ENCODE results near the gene SLC26A2.

Gene SLC26A2

DNA sequence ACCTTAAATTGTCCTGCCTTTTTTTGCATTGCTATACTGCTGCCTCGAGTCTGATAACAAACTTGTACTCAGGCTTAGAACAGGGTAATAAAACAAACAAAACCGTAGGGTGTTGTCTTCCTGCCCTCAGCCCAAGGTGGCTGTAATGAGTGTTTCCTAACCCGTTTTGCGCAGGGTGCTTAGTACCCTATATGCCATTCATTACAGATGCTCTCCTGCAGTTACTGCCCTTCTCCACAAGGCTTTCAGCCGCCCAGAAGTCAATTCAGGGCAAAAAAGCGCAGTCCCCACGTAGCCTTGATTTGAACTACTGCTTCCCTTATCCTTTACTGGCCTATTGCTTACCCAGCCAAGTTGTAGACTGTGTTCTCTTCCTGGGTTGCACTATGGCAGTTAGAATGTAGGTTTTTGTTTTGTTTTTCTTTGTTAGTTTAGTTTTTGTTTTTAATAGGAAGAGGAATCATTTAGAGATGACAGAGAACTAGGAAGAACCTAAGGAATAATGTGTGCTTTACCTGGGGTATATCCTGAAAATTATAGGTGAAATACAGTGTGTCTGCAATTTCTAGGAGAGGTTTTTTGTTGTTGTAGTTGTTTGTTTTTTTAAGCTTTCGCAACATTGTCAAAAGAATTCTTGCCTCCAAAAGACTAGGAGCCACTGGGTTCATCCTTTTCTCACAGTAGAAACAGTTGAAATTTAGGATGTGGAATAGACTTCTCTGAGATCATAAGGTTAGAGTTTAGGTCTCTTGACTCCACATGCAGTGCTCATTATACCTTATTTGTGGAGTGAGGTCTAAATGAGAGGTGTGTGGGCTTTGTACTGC, 41.3 kb downstream of the SLC26A2 start (continued):
- TF ChIP-seq ZBTB1 (tag by site-specific recombination; IDR thresholded peaks at IDR 0.05) = no peak
- TF ChIP-seq, protein P1, sequence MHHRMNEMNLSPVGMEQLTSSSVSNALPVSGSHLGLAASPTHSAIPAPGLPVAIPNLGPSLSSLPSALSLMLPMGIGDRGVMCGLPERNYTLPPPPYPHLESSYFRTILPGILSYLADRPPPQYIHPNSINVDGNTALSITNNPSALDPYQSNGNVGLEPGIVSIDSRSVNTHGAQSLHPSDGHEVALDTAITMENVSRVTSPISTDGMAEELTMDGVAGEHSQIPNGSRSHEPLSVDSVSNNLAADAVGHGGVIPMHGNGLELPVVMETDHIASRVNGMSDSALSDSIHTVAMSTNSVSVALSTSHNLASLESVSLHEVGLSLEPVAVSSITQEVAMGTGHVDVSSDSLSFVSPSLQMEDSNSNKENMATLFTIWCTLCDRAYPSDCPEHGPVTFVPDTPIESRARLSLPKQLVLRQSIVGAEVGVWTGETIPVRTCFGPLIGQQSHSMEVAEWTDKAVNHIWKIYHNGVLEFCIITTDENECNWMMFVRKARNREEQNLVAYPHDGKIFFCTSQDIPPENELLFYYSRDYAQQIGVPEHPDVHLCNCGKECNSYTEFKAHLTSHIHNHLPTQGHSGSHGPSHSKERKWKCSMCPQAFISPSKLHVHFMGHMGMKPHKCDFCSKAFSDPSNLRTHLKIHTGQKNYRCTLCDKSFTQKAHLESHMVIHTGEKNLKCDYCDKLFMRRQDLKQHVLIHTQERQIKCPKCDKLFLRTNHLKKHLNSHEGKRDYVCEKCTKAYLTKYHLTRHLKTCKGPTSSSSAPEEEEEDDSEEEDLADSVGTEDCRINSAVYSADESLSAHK (tag by site-specific recombination; IDR thresholded peaks at IDR 0.05) = no peak
- no peak for TF ChIP-seq GLIS1 (tag by site-specific recombination; IDR thresholded peaks at IDR 0.05)
- TF ChIP-seq ZBTB20 (tag by site-specific recombination; IDR thresholded peaks at IDR 0.05) = 0 out of 2 replicates have a peak, but pooled peaks have one; percentile 22
- no peak for TF ChIP-seq RBAK (tag by site-specific recombination; IDR thresholded peaks at IDR 0.05)
- TF ChIP-seq ZNF600 (tag by site-specific recombination; IDR thresholded peaks at IDR 0.05) = no peak

DNA sequence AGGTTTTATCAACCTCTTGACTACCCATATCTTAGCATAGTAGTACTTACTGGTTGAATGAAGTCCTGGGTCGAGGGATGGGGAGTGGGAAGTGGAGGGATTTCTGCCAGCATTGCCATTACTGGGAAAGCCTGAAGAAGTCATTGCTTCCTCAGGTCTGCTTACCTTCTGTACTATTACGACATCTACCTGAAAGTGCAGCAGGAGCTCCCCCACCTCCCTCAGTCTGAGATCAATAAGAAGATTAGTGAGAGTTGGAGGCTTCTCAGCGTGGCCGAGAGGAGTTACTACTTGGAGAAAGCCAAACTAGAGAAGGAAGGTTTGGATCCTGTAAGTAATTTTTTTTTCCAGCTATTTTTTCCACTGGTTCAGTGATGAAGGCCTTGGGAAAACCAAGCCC, 45.8 kb downstream of the SLC26A2 start:
- ChIA-PET POLR2A (no interaction called here), CTCF (interaction anchor here (0.6 to 3.2 kb wide), 6 partner anchors 11 to 177 kb away, joined by 3 to 11 read pairs (median 4); no protein-coding TSS in a partner anchor)
- TF ChIP-seq ZIC2 (tag by site-specific recombination; IDR thresholded peaks at IDR 0.05) = no peak
- TF ChIP-seq ZBTB20 (tag by site-specific recombination; IDR thresholded peaks at IDR 0.05) = no peak
- no peak for TF ChIP-seq ZSCAN23 (tag by site-specific recombination; IDR thresholded peaks at IDR 0.05)
- TF ChIP-seq ZNF560 (tag by site-specific recombination; IDR thresholded peaks at IDR 0.05; ENCODE audit: borderline replicate concordance) = no peak
- no peak for TF ChIP-seq ZBTB8A (tag by site-specific recombination; IDR thresholded peaks at IDR 0.05)
- TF ChIP-seq ZFP37 (tag by site-specific recombination; IDR thresholded peaks at IDR 0.05) = no peak
- no peak for TF ChIP-seq HOXA7 (CRISPR knock-in tag; IDR thresholded peaks at IDR 0.05; ENCODE audit: borderline replicate concordance)
- TF ChIP-seq ZNF223 (tag by site-specific recombination; IDR thresholded peaks at IDR 0.05) = no peak
- no peak for TF ChIP-seq HOXD13 (CRISPR knock-in tag; IDR thresholded peaks at IDR 0.05; ENCODE audit: borderline replicate concordance)
- TF ChIP-seq, protein P2, sequence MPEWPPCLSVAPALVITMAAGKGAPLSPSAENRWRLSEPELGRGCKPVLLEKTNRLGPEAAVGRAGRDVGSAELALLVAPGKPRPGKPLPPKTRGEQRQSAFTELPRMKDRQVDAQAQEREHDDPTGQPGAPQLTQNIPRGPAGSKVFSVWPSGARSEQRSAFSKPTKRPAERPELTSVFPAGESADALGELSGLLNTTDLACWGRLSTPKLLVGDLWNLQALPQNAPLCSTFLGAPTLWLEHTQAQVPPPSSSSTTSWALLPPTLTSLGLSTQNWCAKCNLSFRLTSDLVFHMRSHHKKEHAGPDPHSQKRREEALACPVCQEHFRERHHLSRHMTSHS (tag by site-specific recombination; IDR thresholded peaks at IDR 0.05) = no peak
- TF ChIP-seq, protein P3, sequence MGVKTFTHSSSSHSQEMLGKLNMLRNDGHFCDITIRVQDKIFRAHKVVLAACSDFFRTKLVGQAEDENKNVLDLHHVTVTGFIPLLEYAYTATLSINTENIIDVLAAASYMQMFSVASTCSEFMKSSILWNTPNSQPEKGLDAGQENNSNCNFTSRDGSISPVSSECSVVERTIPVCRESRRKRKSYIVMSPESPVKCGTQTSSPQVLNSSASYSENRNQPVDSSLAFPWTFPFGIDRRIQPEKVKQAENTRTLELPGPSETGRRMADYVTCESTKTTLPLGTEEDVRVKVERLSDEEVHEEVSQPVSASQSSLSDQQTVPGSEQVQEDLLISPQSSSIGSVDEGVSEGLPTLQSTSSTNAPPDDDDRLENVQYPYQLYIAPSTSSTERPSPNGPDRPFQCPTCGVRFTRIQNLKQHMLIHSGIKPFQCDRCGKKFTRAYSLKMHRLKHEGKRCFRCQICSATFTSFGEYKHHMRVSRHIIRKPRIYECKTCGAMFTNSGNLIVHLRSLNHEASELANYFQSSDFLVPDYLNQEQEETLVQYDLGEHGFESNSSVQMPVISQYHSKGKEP (tag by site-specific recombination; IDR thresholded peaks at IDR 0.05) = no peak
- no peak for TF ChIP-seq ZNF174 (tag by site-specific recombination; IDR thresholded peaks at IDR 0.05)
- TF ChIP-seq ZNF138 (tag by site-specific recombination; IDR thresholded peaks at IDR 0.05; ENCODE audit: borderline replicate concordance) = no peak
- no peak overlapping the region for H3K27ac ChIP-seq (ENCODE audit: extremely low read depth, low read depth, low read length)
- peaks cover 6% of the 10 kb centered on the region for H3K4me1 ChIP-seq (ENCODE audit: control insufficient read depth, insufficient read depth, low read length)
- H3K36me3 ChIP-seq (ENCODE audit: control insufficient read depth in 2 of 2, insufficient read depth in 1 of 2, low read length in 2 of 2) = peaks cover 35 to 79% of the 10 kb centered on the region in 2 experiments
- H3K4me3 ChIP-seq (ENCODE audit: low read depth, low read length) = no peak overlapping the region
- H3K9me3 ChIP-seq (ENCODE audit: control insufficient read depth, insufficient read depth, low read depth, low read length) = no peaks in the 10 kb centered on the region

DNA sequence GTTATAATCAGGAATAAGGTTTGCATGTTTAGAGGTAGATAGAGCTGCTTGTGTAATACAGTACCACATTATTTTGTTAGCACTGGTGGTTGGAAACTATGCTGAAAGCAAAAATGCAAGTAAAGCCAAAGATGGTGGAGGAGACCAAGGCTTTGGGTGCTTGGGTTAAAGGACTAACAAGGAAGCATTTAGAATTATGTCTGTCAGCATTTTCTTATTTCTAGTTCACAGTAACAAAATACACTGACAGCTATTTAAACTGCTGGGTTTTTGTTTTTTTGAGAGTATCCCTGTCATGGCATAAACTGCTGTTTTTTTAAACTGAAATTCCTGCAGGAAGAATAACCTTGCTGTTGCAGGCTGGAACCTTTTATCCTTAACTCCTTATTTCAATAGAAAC, 46.5 kb downstream of the SLC26A2 start:
- POLR2A ChIA-PET = no interaction called here
- CTCF ChIA-PET = interaction anchor here (0.7 to 3.2 kb wide), 4 partner anchors 15 to 170 kb away, joined by 3 to 11 read pairs (median 7); no protein-coding TSS in a partner anchor

More for the DNA sequence above, 46.5 kb downstream of the SLC26A2 start:
- peaks cover 5% of the 10 kb centered on the region for H3K4me1 ChIP-seq (ENCODE audit: control insufficient read depth, insufficient read depth, low read length)
- H3K4me3 ChIP-seq (ENCODE audit: low read depth, low read length) = no peak overlapping the region
- peaks cover 43 to 85% of the 10 kb centered on the region in 2 experiments for H3K36me3 ChIP-seq (ENCODE audit: control insufficient read depth in 2 of 2, insufficient read depth in 1 of 2, low read length in 2 of 2)
- TF ChIP-seq, protein P4, sequence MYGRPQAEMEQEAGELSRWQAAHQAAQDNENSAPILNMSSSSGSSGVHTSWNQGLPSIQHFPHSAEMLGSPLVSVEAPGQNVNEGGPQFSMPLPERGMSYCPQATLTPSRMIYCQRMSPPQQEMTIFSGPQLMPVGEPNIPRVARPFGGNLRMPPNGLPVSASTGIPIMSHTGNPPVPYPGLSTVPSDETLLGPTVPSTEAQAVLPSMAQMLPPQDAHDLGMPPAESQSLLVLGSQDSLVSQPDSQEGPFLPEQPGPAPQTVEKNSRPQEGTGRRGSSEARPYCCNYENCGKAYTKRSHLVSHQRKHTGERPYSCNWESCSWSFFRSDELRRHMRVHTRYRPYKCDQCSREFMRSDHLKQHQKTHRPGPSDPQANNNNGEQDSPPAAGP (tag by site-specific recombination; IDR thresholded peaks at IDR 0.05) = no peak
- no peak for TF ChIP-seq ZFP69B (tag by site-specific recombination; IDR thresholded peaks at IDR 0.05)
- H3K9me3 ChIP-seq (ENCODE audit: control insufficient read depth, insufficient read depth, low read depth, low read length) = no peaks in the 10 kb centered on the region
- H3K27ac ChIP-seq (ENCODE audit: extremely low read depth, low read depth, low read length) = no peak overlapping the region

Measured in HEK293 (cell line).